Right cardiac atrium (tissue), 5 donors: ENCODE results near the gene ZNF471. TPM values are rescaled to one million over a fixed set of nuclear protein-coding genes. Genes with fewer than 3 reads are reported as not detected.
A peak's percentile ranks its signal among the peaks of the same experiment; 100 is the strongest.

Experiments used
- ATAC-seq, 2 donors: fragments of 200-7000 bp; cut with Tn5 transposase; one replicate each; pipeline versions ENCODE4 v1.8.0 to v1.9.1; 2020; ENCODE audit warnings: moderate library complexity in 2 of 2, mild to moderate bottlenecking in 1 of 2
- DNase-seq, 3 donors: peaks; one replicate each; pipeline ENCODE4 v3.0.0-alpha.2; 2020
- H3K27ac ChIP-seq: one replicate; pipeline ENCODE4 v1.5.1; 2013; ENCODE audit warnings: mild to moderate bottlenecking, low read length, control low read depth, moderate library complexity
- H3K27me3 ChIP-seq: one replicate; pipeline ENCODE4 v1.6.1; 2013; ENCODE audit not compliant: control insufficient read depth, insufficient read depth
- H3K4me1 ChIP-seq: one replicate; pipeline ENCODE4 v1.6.1; 2013; ENCODE audit warnings: low read length; ENCODE audit not compliant: control insufficient read depth, insufficient read depth
- H3K4me3 ChIP-seq: one replicate; pipeline ENCODE4 v1.5.1; 2013; ENCODE audit warnings: low read length, control low read depth
- H3K9me3 ChIP-seq: one replicate; pipeline ENCODE4 v1.6.1; 2013; ENCODE audit warnings: low read length; ENCODE audit not compliant: control insufficient read depth
- WGBS: extraction: QIAGEN DNeasy Blood & Tissue Kit; methylation state at CpG from one replicate; pipeline ENCODE4 v1.1.7; 2013; 5-methylcytosine and 5-hydroxymethylcytosine counted together
- intact Hi-C, 4 donors: fragments of 100-400 bp; cut with DNase I; formaldehyde crosslinking; loops; one replicate each; pipeline versions ENCODE4 v1.11.0 to v1.14.0; 2022 to 2023
- long read RNA-seq, 4 donors: library from polyadenylated mRNA; unstranded; transcript quantifications; one replicate each; pipeline ENCODE4 v2.0.0, GENCODE V29; 2020 to 2021
- polyA plus RNA-seq: library from polyadenylated mRNA; stranded (reverse); fragments of 200-250 nt; gene quantifications from one replicate; pipeline ENCODE4 v1.2.3, GENCODE V29; 2013
- total RNA-seq, 4 donors: library from RNA; stranded (reverse); fragmentation: NEBNext Ultra II Directional; extraction: Animal tissue kit (Norgen Biotek cat#: 25700); gene quantifications; one replicate each; pipeline ENCODE4 v1.2.1, GENCODE V29; 2021
- donor health status: healthy with polysubstance abuse.
- donor health status: DM: no; HTN: yes; CAD: no.
- donor health status: DM: no; HTN: no; CAD: no.
- donor health status: DM: no; HTN: yes; CAD: no; lungs with severe emphysema.
- donor health status: DM: yes; HTN: yes; CAD: no.

ZNF471 gene
- total RNA-seq: 1 to 10 TPM; 4.5 to 9.3 (median 6.7) TPM
- polyA plus RNA-seq: 2.8 TPM
- long read RNA-seq, donor 1, full-length matches to known transcripts: 1 of 3 reads
- long read RNA-seq, donor 1, partial matches to known transcripts: 0 of 3 reads
- long read RNA-seq, donor 1, other reads (novel, unspliced or antisense): 2 of 3 reads
- long read RNA-seq, donor 2, full-length matches to known transcripts: 7 of 8 reads
- long read RNA-seq, donor 2, partial matches to known transcripts: 0 of 8 reads
- long read RNA-seq, donor 2, other reads (novel, unspliced or antisense): 1 of 8 reads
- long read RNA-seq, donor 3, full-length matches to known transcripts: 15 of 22 reads
- long read RNA-seq, donor 3, partial matches to known transcripts: 0 of 22 reads
- long read RNA-seq, donor 3, other reads (novel, unspliced or antisense): 7 of 22 reads
- long read RNA-seq, donor 4, full-length matches to known transcripts: 2 of 3 reads
- long read RNA-seq, donor 4, partial matches to known transcripts: 0 of 3 reads
- long read RNA-seq, donor 4, other reads (novel, unspliced or antisense): 1 of 3 reads

DNA sequence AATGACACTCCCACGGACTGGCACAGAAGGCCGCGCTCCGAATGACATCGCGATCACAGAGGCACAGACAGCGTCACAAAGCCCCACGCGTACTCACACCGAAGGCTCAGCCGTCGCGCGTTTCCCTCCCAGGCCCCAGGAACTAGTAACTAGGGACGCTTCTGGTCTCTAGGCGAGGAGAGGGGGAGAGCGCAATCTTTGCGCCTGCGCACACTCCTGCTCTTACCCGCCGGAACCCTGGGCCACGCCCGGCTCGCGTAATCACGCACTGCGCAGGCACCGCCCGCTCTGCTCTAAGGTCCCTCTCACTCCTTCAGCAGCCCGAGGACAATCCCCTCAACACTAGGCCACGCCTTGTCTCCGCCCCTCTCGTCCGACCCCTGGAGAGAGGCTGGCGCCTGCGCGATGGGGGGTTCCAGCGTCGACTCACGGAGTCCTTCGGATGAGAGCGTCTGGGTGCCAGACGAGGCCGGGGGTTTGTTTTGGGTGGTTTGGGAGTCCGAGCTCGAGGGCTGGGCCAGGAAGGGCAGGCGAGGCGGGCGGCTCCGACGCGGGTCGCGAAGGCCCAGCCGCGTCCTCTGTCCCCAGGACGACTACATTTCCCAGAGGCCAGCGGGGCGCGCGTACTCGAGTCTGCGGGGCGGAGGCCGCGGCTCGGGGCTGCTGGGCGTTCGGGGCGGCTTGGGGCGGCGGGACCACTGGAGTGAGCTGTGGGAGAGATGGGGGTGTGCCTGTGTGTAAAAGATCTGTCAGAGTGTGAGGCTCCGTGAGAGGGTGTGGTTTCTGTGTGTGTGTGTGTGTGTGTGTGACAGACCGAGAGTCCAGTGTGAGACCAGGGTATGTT lies at the start of gene ZNF471:
ZNF471 (plus strand) TSS at position 410 of the 844 bp plus-strand sequence. CDS start 3,717 bp downstream, outside the sequence.
- Histone ChIP-seq H3K4me3 (peak within 1 kb of the TSS; percentile 59), H3K27ac (peak within 1 kb of the TSS; percentile 96), H3K4me1 (peaks cover 3% of the 10 kb centered on the region), H3K9me3 (no peaks in the 10 kb centered on the region), H3K27me3 (no peaks in the 10 kb centered on the region)
- ATAC-seq: peak; percentile 100
- WGBS: 1% methylated on average over 74 of the region's 74 CpGs
- intact Hi-C loops: loop anchor here in 1 of 4 donors (2.0 kb wide), 1 partner anchor 31 kb away; the partner anchor contains the start of gene ZFP28
- DNase-seq: peak; percentile 100

DNA sequence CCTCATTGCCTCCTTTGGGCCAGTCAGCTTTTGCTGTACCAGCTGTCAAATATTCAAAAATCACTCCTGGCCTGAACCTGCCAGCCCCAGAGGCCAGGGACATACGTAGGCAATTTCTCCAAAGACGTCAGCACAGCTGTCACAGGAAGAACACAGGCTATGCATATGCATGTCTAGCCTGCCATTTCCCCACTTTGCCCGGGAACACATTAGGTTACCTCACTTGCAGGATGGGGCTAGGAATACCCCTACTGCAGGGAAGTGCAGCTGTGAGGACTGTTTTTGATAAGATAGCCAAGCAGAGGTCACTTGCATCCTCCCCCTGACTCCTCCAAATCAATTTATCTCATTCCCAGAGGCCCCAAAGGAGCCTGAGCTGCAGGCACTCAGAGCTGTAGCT lies 33.3 kb upstream of the ZNF471 start:
- DNase-seq (no peak), ATAC-seq (no peak)
- peaks cover 6% of the 10 kb centered on the region for H3K4me1 ChIP-seq
- no peak overlapping the region for H3K4me3 ChIP-seq
- no peak overlapping the region for H3K27ac ChIP-seq
- intact Hi-C loops: no loop called here
- H3K9me3 ChIP-seq: no peaks in the 10 kb centered on the region
- 47% methylated on average over 3 of the region's 3 CpGs for WGBS
- H3K27me3 ChIP-seq: no peaks in the 10 kb centered on the region

DNA sequence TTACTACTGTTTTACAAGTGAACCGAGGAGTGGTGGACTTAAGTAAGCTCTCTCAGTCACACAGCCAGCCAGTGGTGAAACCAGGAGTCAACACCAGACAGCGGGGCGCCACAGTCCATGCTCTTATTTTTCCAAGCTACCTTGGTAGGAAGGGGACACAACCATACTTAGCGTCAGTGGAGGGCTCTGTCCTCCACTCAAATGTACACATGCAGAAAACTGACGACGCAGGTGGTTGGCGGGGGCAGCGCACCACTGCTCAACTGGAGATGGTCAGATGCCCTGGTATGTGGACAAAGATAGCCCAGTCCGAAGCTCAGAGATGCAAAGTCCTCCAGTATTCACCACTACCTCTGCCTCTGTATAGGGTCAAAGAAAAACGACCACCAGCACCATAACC lies 31.6 kb upstream of the ZNF471 start:
- Histone ChIP-seq H3K4me3 (no peak overlapping the region), H3K27ac (no peak overlapping the region), H3K9me3 (no peaks in the 10 kb centered on the region), H3K4me1 (peaks cover 6% of the 10 kb centered on the region), H3K27me3 (no peaks in the 10 kb centered on the region)
- intact Hi-C loops: no loop called here
- 79% methylated on average over 10 of the region's 10 CpGs for WGBS
- no peak for DNase-seq
- ATAC-seq: no peak

DNA sequence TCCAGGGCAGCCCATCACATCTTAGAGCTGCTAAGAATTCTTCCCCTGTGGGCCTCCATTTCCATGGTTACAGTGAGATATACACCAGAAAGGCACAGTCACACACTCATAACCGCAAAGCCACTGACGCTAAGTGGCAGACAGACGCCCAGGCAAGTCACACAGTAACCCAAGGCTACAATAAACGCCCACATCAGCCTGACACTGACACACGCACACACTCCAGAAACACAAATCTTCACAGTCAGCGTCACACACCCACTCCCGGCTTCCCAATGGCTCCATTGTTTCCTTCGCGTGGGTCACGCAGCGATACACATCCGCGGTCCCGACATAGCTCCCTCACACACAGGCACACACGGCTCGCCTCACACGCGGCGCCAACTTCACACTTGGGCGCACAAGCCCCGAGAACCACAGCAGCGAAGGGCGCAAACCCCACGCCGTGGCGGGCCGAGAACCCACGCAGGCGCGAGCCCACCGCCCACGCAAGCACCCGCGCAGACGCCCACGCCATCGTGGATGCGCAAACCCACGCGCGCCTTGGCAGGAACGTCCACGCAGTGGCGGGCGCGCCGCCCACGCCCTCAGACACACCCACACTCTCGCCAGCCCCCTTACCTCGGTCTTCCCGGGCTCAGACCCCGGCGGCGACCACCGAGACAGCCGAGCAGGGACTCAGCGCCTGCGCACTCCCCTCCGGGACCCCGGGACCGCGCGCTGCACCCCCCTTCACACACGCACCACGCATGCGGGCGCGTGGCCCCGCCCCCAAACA lies 30.8 kb upstream of the ZNF471 start, which contains the start of gene ZNF667:
ZNF667 (minus strand) TSS at position 695 of the 778 bp plus-strand sequence. CDS start 14,975 bp downstream, outside the sequence.
- Histone ChIP-seq H3K27ac (peak within 1 kb of the TSS; percentile 48), H3K4me1 (peaks cover 6% of the 10 kb centered on the region), H3K9me3 (no peaks in the 10 kb centered on the region), H3K4me3 (peak within 1 kb of the TSS; percentile 43), H3K27me3 (no peaks in the 10 kb centered on the region)
- no peak for DNase-seq
- peak; percentile 2 to 4 for ATAC-seq
- under 1% methylated on average over 69 of the region's 69 CpGs for WGBS
- intact Hi-C loops: no loop called here

DNA sequence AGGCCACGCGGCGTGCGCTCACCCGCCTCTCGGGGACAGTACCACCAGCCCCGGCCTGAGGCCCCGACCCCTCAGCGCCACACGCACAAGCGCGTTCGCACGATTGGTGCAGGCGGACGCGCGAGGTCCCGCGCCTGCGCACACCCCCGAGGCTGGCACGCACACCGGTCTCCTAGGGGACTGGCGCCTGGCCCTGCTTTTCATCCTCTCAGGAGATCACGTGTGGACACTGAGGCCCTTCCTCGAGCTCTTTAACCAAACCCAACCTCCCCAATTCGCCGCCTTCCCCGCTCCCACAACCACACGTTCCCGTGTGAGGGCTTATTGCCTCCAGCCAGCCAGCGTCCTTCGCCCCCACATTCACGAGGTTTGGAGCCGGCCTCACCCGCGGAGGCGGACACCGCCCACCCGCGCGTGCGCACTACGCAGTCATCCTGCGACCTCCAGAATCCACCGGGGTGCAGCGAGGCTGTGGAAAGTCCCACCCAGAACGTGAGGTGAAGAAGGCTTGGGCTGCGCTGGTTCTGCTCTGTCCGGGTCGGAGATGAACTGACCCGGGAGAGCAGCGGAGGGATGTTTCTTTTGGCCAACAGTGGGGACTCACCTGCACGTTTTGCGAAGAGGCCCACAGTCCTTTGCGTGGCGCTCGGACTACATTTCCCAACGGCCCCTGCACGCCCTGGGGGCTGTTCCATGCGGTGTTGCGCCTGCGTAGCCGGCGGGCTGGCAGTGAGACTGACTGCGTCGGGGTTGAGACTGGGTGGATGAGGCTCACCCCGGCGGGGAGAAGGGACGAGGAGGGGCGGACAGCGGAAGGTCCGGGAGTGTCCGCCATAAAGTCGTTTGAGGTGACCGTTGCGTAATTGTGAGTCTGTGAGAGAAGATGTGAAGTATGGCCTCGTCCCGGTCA lies 30.0 kb upstream of the ZNF471 start:
- no peaks in the 10 kb centered on the region for H3K9me3 ChIP-seq
- peaks cover 6% of the 10 kb centered on the region for H3K4me1 ChIP-seq
- WGBS: 1% methylated on average over 79 of the region's 80 CpGs
- ATAC-seq (peak; percentile 98), DNase-seq (peak; percentile 95 to 97 (median 97))
- peak overlapping the region; percentile 43 for H3K4me3 ChIP-seq
- no peaks in the 10 kb centered on the region for H3K27me3 ChIP-seq
- intact Hi-C loops: no loop called here
- peak overlapping the region; percentile 48 for H3K27ac ChIP-seq

DNA sequence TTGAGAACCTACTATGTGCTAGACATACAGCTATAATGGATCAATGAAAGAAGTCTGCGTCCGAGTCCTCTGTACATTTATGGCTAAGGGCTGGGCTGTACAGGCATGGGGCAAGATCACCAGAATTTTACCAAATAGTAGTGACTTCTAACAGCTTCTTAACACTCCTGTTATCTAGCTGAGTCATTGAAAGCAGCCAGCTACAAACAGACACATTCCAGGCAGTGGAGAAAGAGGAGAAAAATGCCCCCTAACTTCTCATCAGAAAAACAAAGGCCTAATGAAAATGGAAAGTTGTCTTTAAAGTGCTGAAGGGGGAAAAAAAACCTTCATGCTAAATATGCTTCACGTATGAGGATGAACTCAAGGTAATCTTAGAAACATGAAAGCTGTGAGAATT lies 16.3 kb upstream of the ZNF471 start:
- no peak overlapping the region for H3K27ac ChIP-seq
- H3K27me3 ChIP-seq: no peaks in the 10 kb centered on the region
- ATAC-seq: no peak
- WGBS: 73% methylated on average over 3 of the region's 3 CpGs
- intact Hi-C loops: no loop called here
- H3K4me1 ChIP-seq: no peaks in the 10 kb centered on the region
- no peaks in the 10 kb centered on the region for H3K9me3 ChIP-seq
- no peak for DNase-seq
- no peak overlapping the region for H3K4me3 ChIP-seq

DNA sequence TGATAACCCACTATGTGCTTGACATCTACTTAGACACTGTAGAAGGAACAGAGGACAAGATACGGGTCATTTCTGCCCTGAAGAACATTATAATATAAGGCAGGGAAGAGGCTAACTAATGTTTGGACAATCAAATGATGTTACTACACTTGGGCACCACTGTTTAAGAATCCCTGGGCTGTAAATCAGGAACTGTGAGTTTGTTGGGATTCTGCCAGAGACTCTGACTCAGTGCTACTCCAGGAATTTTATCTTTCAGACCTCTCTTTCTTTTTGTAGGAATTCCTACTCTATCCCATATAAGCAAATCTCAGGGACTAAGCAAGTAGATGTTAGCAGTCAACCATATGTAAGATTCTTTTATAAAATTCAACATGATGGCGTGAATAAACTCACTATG lies 3.1 kb upstream of the ZNF471 start:
- Histone ChIP-seq H3K27ac (no peak overlapping the region), H3K9me3 (no peaks in the 10 kb centered on the region), H3K4me3 (no peak overlapping the region), H3K27me3 (no peaks in the 10 kb centered on the region), H3K4me1 (peaks cover 3% of the 10 kb centered on the region)
- DNase-seq: no peak
- intact Hi-C loops: no loop called here
- 92% methylated on average over 2 of the region's 2 CpGs for WGBS
- no peak for ATAC-seq

DNA sequence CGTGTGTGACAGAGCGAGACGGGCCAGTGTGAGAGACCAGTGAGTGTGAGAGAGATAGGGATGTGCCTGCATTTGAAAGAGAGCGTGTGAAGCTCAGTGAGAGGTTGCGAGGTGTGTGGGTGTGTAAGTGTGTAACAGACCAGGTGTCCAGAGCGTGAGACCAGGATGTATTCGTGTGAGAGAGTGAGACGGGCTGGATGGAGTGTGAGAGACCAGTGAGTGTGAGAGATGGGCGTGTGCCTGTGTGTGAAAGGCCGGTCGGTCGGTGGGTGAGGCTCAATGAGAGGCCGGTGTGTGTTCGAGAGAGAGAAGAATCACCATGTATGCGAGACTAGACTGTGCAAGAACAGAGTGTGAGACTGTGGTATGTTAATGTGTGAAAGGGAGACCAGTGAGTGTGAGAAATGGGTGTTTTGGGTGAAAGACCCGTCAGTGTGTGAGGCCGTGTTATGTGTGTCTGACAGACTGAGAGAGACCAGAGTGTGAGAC lies 679 bp downstream of the ZNF471 start:
- no peaks in the 10 kb centered on the region for H3K9me3 ChIP-seq
- H3K27ac ChIP-seq: peak overlapping the region; percentile 96
- DNase-seq: no peak
- no peaks in the 10 kb centered on the region for H3K27me3 ChIP-seq
- H3K4me3 ChIP-seq: peak overlapping the region; percentile 59
- peak; percentile 3 to 8 for ATAC-seq
- peaks cover 3% of the 10 kb centered on the region for H3K4me1 ChIP-seq
- WGBS: 3% methylated on average over 17 of the region's 17 CpGs
- intact Hi-C loops: loop anchor here in 1 of 4 donors (2.0 kb wide), 1 partner anchor 30 kb away; the partner anchor contains the start of gene ZFP28

DNA sequence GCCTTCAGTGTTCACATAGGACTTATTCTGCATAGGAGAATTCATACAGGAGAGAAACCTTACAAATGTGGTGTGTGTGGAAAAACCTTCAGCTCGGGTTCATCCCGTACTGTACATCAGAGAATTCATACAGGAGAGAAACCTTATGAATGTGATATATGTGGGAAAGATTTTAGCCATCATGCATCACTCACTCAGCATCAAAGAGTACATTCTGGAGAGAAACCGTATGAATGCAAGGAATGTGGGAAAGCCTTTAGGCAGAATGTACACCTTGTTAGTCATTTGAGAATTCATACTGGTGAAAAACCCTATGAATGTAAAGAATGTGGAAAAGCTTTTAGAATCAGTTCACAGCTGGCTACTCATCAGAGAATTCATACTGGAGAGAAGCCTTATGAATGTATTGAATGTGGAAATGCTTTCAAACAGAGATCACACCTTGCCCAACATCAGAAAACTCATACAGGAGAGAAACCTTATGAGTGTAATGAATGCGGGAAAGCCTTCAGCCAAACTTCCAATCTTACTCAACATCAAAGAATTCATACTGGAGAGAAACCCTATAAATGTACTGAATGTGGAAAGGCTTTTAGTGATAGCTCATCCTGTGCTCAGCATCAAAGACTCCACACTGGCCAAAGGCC lies 17.7 kb downstream of the ZNF471 start:
- 94% methylated on average over 4 of the region's 4 CpGs for WGBS
- Histone ChIP-seq H3K4me3 (peak overlapping the region; percentile 25), H3K27ac (no peak overlapping the region), H3K9me3 (peaks cover 31% of the 10 kb centered on the region), H3K27me3 (no peaks in the 10 kb centered on the region), H3K4me1 (no peaks in the 10 kb centered on the region)
- intact Hi-C loops: no loop called here
- DNase-seq: no peak
- ATAC-seq: no peak
